ENCODE data around the gene SCARB1.

SCARB1 gene

DNA sequence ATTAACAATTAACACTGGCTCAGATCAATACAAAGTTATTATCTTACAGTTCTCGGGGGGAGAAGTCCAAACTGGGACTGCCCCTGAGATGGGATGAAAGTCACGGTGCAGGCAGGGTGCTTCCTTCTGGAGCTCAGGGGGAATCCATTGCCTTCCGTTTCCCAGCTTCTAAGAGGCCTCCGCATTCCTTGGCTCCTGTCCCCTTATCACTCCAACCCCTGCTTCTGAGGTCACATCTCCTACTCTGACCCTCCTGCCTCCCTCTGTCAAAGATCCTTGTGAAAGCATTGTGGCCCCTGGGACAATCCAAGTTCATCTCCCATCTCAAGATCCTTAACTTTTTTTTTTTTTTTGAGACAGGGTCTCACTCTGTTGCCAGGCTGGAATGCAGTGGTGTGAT, 30.8 kb downstream of the SCARB1 start:
- no peak for DNase-seq (ENCODE audit: insufficient read length, low spot score)
- TF ChIP-seq, protein P1, sequence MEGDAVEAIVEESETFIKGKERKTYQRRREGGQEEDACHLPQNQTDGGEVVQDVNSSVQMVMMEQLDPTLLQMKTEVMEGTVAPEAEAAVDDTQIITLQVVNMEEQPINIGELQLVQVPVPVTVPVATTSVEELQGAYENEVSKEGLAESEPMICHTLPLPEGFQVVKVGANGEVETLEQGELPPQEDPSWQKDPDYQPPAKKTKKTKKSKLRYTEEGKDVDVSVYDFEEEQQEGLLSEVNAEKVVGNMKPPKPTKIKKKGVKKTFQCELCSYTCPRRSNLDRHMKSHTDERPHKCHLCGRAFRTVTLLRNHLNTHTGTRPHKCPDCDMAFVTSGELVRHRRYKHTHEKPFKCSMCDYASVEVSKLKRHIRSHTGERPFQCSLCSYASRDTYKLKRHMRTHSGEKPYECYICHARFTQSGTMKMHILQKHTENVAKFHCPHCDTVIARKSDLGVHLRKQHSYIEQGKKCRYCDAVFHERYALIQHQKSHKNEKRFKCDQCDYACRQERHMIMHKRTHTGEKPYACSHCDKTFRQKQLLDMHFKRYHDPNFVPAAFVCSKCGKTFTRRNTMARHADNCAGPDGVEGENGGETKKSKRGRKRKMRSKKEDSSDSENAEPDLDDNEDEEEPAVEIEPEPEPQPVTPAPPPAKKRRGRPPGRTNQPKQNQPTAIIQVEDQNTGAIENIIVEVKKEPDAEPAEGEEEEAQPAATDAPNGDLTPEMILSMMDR (IDR thresholded peaks at IDR 0.05; ENCODE audit: insufficient read depth, missing control alignments): no peak
- FAIRE-seq: no peak

GRCh38 chr12:124831590-124831989, 32.1 kb downstream of the SCARB1 start:
- DNase-seq (ENCODE audit: insufficient read length, low spot score): no peak
- TF ChIP-seq, protein P1 (IDR thresholded peaks at IDR 0.05; ENCODE audit: insufficient read depth, missing control alignments): no peak
- FAIRE-seq: no peak

- FAIRE-seq: no peak
- TF ChIP-seq, protein P1 (IDR thresholded peaks at IDR 0.05; ENCODE audit: insufficient read depth, missing control alignments): no peak
- no peak for DNase-seq (ENCODE audit: insufficient read length, low spot score)
These were observed 33.4 kb downstream of the SCARB1 start for GRCh38 chr12:124830306-124830705.

- TF ChIP-seq, protein P1 (IDR thresholded peaks at IDR 0.05; ENCODE audit: insufficient read depth, missing control alignments): no peak
- DNase-seq (ENCODE audit: insufficient read length, low spot score) (no peak), FAIRE-seq (no peak)
These were observed 33.9 kb downstream of the SCARB1 start for GRCh38 chr12:124829708-124830304.

GRCh38 chr12:124829008-124829707, 34.5 kb downstream of the SCARB1 start:
- DNase-seq (ENCODE audit: insufficient read length, low spot score) (no peak), FAIRE-seq (no peak)
- TF ChIP-seq, protein P1 (IDR thresholded peaks at IDR 0.05; ENCODE audit: insufficient read depth, missing control alignments): no peak

- TF ChIP-seq, protein P1 (IDR thresholded peaks at IDR 0.05; ENCODE audit: insufficient read depth, missing control alignments): no peak
- no peak for FAIRE-seq
- no peak for DNase-seq (ENCODE audit: insufficient read length, low spot score)
These were observed 35.2 kb downstream of the SCARB1 start for GRCh38 chr12:124828264-124829007.
